ENCODE data around the gene TST.
A peak's percentile ranks its signal among the peaks of the same experiment; 100 is the strongest.

TST gene

GRCh38 chr22:37019309-37020191, at the start of gene TST, which contains the start of gene MPST:
Gene TST (minus strand): TSS chr22:37019447. CDS start chr22:37018732, 715 bp downstream.
Gene MPST (plus strand): TSS chr22:37019742. CDS start chr22:37019837, 95 bp downstream.
- DNase-seq (ENCODE audit: low read depth in 3 of 3): peak; percentile 13 to 26 (median 16)

GRCh38 chr22:37068859-37069258, 49.6 kb upstream of the TST start:
- no peak for DNase-seq (ENCODE audit: low read depth in 3 of 3)

GRCh38 chr22:37067428-37067827, 48.2 kb upstream of the TST start:
- no peak for DNase-seq (ENCODE audit: low read depth in 3 of 3)

- no peak for DNase-seq (ENCODE audit: low read depth in 3 of 3)
Measured at GRCh38 chr22:37065961-37066360, 46.7 kb upstream of the TST start.

- no peak for DNase-seq (ENCODE audit: low read depth in 3 of 3)
Measured at GRCh38 chr22:37065180-37065579, 45.9 kb upstream of the TST start.

- no peak for DNase-seq (ENCODE audit: low read depth in 3 of 3)
Measured at GRCh38 chr22:37064553-37064952, 45.3 kb upstream of the TST start.

- no peak for DNase-seq (ENCODE audit: low read depth in 3 of 3)
Measured at GRCh38 chr22:37063431-37064420, 44.5 kb upstream of the TST start.

- no peak for DNase-seq (ENCODE audit: low read depth in 3 of 3)
Measured at GRCh38 chr22:37062702-37063381, 43.6 kb upstream of the TST start.

GRCh38 chr22:37062376-37062675, 43.1 kb upstream of the TST start:
- no peak for DNase-seq (ENCODE audit: low read depth in 3 of 3)

- DNase-seq (ENCODE audit: low read depth in 3 of 3): no peak
Measured at GRCh38 chr22:37061611-37062375, 42.5 kb upstream of the TST start.

- DNase-seq (ENCODE audit: low read depth in 3 of 3): no peak
Measured at GRCh38 chr22:37060801-37061610, 41.8 kb upstream of the TST start.

GRCh38 chr22:37059876-37060449, 40.7 kb upstream of the TST start:
- DNase-seq (ENCODE audit: low read depth in 3 of 3): no peak

- no peak for DNase-seq (ENCODE audit: low read depth in 3 of 3)
Measured at GRCh38 chr22:37058917-37059701, 39.9 kb upstream of the TST start.

- DNase-seq (ENCODE audit: low read depth in 3 of 3): no peak
Measured at GRCh38 chr22:37057796-37058510, 38.7 kb upstream of the TST start.

GRCh38 chr22:37057226-37057625, 38.0 kb upstream of the TST start:
- no peak for DNase-seq (ENCODE audit: low read depth in 3 of 3)

GRCh38 chr22:37056246-37056645, 37.0 kb upstream of the TST start:
- no peak for DNase-seq (ENCODE audit: low read depth in 3 of 3)

- no peak for DNase-seq (ENCODE audit: low read depth in 3 of 3)
Measured at GRCh38 chr22:37054600-37055365, 35.5 kb upstream of the TST start.

- no peak for DNase-seq (ENCODE audit: low read depth in 3 of 3)
Measured at GRCh38 chr22:37054056-37054395, 34.8 kb upstream of the TST start.
